KMS-11 (cell line): ENCODE results near the gene PRDM5.
"Not testable (repeated sequence)": the region's sequence is repeated elsewhere in the genome, so short reads cannot be mapped to it uniquely, and the experiment has no call there.

Experiments
- H2AFZ ChIP-seq: fragments of 200-600 bp; sonication (generic); 2 replicates; pipeline ENCODE4 v1.6.1; 2016; ENCODE audit warnings: antibody characterized with exemption, mixed run types, low read depth
- H3K27ac ChIP-seq: fragments of 200-600 bp; sonication (generic); 2 replicates; pipeline ENCODE4 v1.6.1; 2016; ENCODE audit warnings: mild to moderate bottlenecking, mixed run types
- H3K27me3 ChIP-seq: fragments of 200-600 bp; sonication (generic); 2 replicates; pipeline ENCODE4 v1.6.1; 2017; ENCODE audit warnings: mild to moderate bottlenecking, low read depth, mixed run types, moderate library complexity; ENCODE audit not compliant: insufficient read depth
- H3K36me3 ChIP-seq: fragments of 200-600 bp; sonication (generic); 2 replicates; pipeline ENCODE4 v1.6.1; 2017; ENCODE audit warnings: mild to moderate bottlenecking, mixed run types; ENCODE audit not compliant: insufficient read depth
- H3K4me1 ChIP-seq: fragments of 200-600 bp; sonication (generic); 2 replicates; pipeline ENCODE4 v1.6.1; 2016; ENCODE audit warnings: mild to moderate bottlenecking, low read depth, mixed run types; ENCODE audit not compliant: poor library complexity, severe bottlenecking
- H3K4me2 ChIP-seq: fragments of 200-600 bp; sonication (generic); 2 replicates; pipeline ENCODE4 v1.7.0; 2016; ENCODE audit warnings: mild to moderate bottlenecking, mixed run types
- H3K4me3 ChIP-seq: fragments of 200-600 bp; sonication (generic); IDR thresholded peaks from 2 replicates; pipeline ENCODE4 v1.6.1; 2017; ENCODE audit warnings: low read depth, low read length, mixed read lengths; ENCODE audit not compliant: insufficient read depth
- H3K79me2 ChIP-seq: fragments of 200-600 bp; sonication (generic); 2 replicates; pipeline ENCODE4 v1.6.1; 2016; ENCODE audit warnings: low read depth, mixed run types; ENCODE audit not compliant: insufficient read depth
- H3K9ac ChIP-seq: fragments of 200-600 bp; sonication (generic); 2 replicates; pipeline ENCODE4 v1.6.1; 2016; ENCODE audit warnings: mild to moderate bottlenecking, mixed run types
- H4K20me1 ChIP-seq: fragments of 200-600 bp; sonication (generic); 2 replicates; pipeline ENCODE4 v1.6.1; 2016; ENCODE audit warnings: mild to moderate bottlenecking, mixed run types; ENCODE audit not compliant: insufficient read depth
- TF ChIP-seq, protein P1 (sequence below): fragments of 200-600 bp; sonication (generic); conservative IDR thresholded peaks from 2 replicates; pipeline ENCODE4 v1.6.1; 2017; ENCODE audit warnings: low read depth, mild to moderate bottlenecking, antibody characterized with exemption, low read length, moderate library complexity, mixed read lengths

Gene PRDM5

DNA sequence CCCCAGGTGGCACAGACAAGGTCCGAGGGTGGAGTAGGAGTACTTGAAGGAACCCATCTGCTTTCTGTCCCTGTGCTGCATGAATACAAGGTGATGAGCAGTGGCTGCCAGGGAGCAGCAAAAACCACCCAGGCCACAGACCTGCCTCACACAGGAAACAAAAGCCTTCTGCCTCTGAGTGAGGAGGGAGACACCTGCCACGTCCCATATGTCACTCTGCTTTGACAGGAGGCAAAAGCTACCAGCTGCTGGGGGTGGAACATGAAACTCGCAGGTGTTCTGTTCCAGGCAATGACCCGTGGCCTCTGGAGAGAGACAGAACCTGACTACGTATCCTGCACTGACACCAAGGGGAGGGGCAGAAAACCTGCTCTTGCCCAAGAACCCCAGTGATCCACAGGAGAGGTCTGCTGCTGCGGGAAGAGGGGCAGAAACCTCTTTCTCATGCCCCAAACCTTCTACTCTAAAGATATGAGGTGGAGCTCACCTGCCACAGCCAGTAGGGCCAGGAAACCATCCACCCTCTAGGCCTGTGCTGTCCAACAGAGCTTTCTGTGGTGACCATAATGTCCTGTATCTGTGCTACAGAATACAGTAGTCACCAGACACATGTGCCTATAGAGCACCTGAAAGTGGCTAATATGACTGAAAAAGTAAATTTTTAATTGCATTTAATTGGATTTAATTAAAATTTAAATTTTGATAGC, 172.9 kb downstream of the PRDM5 start:
- Histone ChIP-seq H3K79me2 (no peaks in the 10 kb centered on the region), H2AFZ (peak overlapping the region; percentile 21; the same call in 1 of the 2 replicates), H3K9ac (peak overlapping the region; percentile 33)

DNA sequence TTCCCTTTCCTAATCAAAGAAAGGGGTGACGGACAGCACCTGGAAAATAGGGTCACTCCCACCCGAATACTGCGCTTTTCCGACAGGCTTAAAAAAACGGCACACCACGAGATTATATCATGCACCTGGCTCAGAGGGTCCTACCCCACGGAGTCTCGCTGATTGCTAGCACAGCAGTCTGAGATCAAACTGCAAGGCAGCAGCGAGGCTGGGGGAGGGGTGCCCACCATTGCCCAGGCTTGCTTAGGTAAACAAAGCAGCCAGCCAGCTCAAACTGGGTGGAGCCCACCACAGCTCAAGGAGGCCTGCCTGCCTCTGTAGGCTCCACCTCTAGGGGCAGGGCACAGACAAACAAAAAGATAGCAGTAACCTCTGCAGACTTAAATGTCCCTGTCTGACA, 180.9 kb downstream of the PRDM5 start:
- H3K4me2 ChIP-seq, H3K27ac ChIP-seq, H3K79me2 ChIP-seq, H3K4me1 ChIP-seq, H3K27me3 ChIP-seq, H2AFZ ChIP-seq, H3K4me3 ChIP-seq, H4K20me1 ChIP-seq, H3K9ac ChIP-seq, H3K36me3 ChIP-seq: not testable (repeated sequence)

More for the DNA sequence above, 172.9 kb downstream of the PRDM5 start:
- H3K4me2 ChIP-seq = peak overlapping the region; percentile 96
- H3K36me3 ChIP-seq = no peaks in the 10 kb centered on the region
- H3K27ac ChIP-seq = peak overlapping the region; percentile 93
- TF ChIP-seq, protein P1, sequence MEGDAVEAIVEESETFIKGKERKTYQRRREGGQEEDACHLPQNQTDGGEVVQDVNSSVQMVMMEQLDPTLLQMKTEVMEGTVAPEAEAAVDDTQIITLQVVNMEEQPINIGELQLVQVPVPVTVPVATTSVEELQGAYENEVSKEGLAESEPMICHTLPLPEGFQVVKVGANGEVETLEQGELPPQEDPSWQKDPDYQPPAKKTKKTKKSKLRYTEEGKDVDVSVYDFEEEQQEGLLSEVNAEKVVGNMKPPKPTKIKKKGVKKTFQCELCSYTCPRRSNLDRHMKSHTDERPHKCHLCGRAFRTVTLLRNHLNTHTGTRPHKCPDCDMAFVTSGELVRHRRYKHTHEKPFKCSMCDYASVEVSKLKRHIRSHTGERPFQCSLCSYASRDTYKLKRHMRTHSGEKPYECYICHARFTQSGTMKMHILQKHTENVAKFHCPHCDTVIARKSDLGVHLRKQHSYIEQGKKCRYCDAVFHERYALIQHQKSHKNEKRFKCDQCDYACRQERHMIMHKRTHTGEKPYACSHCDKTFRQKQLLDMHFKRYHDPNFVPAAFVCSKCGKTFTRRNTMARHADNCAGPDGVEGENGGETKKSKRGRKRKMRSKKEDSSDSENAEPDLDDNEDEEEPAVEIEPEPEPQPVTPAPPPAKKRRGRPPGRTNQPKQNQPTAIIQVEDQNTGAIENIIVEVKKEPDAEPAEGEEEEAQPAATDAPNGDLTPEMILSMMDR = peak; percentile 8; the same call in 1 of the 2 replicates
- peaks cover 71% of the 10 kb centered on the region for H3K4me1 ChIP-seq
- no peaks in the 10 kb centered on the region for H3K27me3 ChIP-seq
- no peak overlapping the region for H3K4me3 ChIP-seq
- no peaks in the 10 kb centered on the region for H4K20me1 ChIP-seq

DNA sequence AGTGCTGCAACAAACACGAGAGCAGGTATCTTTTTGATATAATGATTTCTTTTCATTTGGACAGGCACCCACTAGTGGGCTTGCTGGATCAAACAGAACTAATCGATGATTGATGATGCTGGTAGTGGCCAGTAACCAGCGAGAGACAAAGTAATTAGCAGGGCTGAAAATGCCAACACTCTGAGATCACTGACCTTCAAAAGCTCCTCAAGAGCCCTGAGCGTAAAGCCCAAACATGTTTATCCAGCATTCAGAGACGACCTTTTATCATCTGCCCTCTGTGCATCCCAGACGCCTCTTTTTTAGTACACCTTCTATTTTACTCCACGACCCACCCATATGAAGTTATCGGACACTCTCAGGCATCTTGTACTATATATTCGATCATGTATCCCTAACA, 186.2 kb downstream of the PRDM5 start:
- no peak overlapping the region for H3K4me2 ChIP-seq
- H4K20me1 ChIP-seq = no peaks in the 10 kb centered on the region
- no peaks in the 10 kb centered on the region for H3K4me1 ChIP-seq
- TF ChIP-seq, protein P1 = no peak
- no peaks in the 10 kb centered on the region for H3K27me3 ChIP-seq
- no peak overlapping the region for H3K4me3 ChIP-seq
- no peak overlapping the region for H3K9ac ChIP-seq
- H3K36me3 ChIP-seq = no peaks in the 10 kb centered on the region; the same call in 1 of the 2 replicates
- H3K79me2 ChIP-seq = no peaks in the 10 kb centered on the region
- no peak overlapping the region for H2AFZ ChIP-seq
- no peak overlapping the region for H3K27ac ChIP-seq

DNA sequence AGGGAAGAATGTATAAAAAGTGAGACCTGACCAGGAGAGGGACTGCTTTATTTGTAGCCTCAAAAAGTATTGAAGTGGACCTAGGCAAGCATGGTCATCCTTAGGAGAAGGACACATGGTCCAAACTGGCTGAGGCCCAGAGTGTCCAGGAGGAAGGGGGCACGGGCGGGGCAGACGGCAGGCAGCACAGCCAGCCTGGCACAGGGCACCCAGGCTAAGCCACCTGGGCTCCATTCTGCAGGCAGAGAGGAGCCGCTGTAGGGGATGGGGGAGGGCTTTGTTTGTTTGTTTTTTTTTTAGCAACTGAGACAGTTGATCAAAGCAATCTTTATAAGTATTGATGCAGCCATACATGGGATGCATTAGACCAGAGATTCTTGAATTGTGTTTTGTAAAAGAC, 188.6 kb downstream of the PRDM5 start:
- TF ChIP-seq, protein P1 = no peak
- Histone ChIP-seq H3K79me2 (no peaks in the 10 kb centered on the region), H3K27me3 (no peaks in the 10 kb centered on the region), H3K36me3 (no peaks in the 10 kb centered on the region; the same call in 1 of the 2 replicates), H3K27ac (no peak overlapping the region), H3K4me1 (peaks cover 9% of the 10 kb centered on the region), H3K4me2 (no peak overlapping the region), H4K20me1 (no peaks in the 10 kb centered on the region), H2AFZ (no peak overlapping the region), H3K4me3 (no peak overlapping the region), H3K9ac (no peak overlapping the region)

DNA sequence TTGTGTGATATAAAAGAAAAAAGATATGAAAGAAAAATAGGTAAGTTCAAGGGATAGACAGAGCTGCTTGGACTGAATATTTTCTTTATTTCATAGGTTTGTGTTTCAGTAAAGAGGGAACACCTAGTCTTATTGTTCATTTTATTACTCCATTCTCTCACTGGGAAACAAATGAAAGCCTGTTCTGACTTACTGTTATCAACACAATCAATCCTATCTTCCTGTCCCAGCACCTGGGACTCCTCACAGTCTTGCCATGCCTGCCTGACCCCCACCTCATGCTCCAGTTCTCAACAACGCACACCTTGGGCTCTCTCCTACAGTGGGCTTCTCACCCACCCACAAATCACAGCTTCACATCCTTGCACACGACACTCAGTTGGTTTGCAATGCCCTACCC, 189.5 kb downstream of the PRDM5 start:
- no peak overlapping the region for H3K4me3 ChIP-seq
- TF ChIP-seq, protein P1 = no peak
- no peaks in the 10 kb centered on the region for H3K79me2 ChIP-seq
- H3K9ac ChIP-seq = no peak overlapping the region
- H3K4me2 ChIP-seq = no peak overlapping the region
- no peaks in the 10 kb centered on the region for H3K27me3 ChIP-seq
- H4K20me1 ChIP-seq = no peaks in the 10 kb centered on the region
- no peaks in the 10 kb centered on the region; the same call in 1 of the 2 replicates for H3K36me3 ChIP-seq
- no peak overlapping the region for H3K27ac ChIP-seq
- H2AFZ ChIP-seq = no peak overlapping the region
- peaks cover 18% of the 10 kb centered on the region for H3K4me1 ChIP-seq
